Nephron (organoid): Measurements from ENCODE around the gene NFATC1.

Experiments used
- H3K27ac Mint-ChIP-seq, 3 experiments: 2 replicates each; pipeline ENCODE4 v1.8.0; 2020; ENCODE audit warnings: mixed read lengths in 3 of 3, mild to moderate bottlenecking in 2 of 3, moderate library complexity in 1 of 3
- H3K27me3 Mint-ChIP-seq: 2 replicates; pipeline ENCODE4 v1.8.0; 2021; ENCODE audit warnings: low read depth, mild to moderate bottlenecking, moderate library complexity, mixed read lengths
- H3K36me3 Mint-ChIP-seq: 2 replicates; pipeline ENCODE4 v1.8.0; 2020; ENCODE audit warnings: low read depth, mixed read lengths
- H3K4me1 Mint-ChIP-seq: 2 replicates; pipeline ENCODE4 v1.8.0; 2020; ENCODE audit warnings: mixed read lengths
- H3K4me3 Mint-ChIP-seq, 3 experiments: 2 replicates each; pipeline ENCODE4 v1.8.0; 2020; ENCODE audit warnings: mild to moderate bottlenecking in 3 of 3, mixed read lengths in 3 of 3, moderate library complexity in 2 of 3
- H3K9me3 Mint-ChIP-seq: 2 replicates; pipeline ENCODE4 v1.8.0; 2020; ENCODE audit warnings: mixed read lengths
- CTCF ChIP-seq, 3 experiments: fragments of 200-600 bp; sonication (generic); IDR thresholded peaks; one replicate each; pipeline ENCODE4 v1.5.0; 2021; ENCODE audit warnings: antibody characterized with exemption in 3 of 3; ENCODE audit not compliant: unreplicated experiment in 3 of 3

The NFATC1 gene

GRCh38 chr18:79445696-79446561 is 50.2 kb downstream of the NFATC1 start:
- H3K27me3 Mint-ChIP-seq, result peaks cover 22% of the 10 kb centered on the region
- H3K27ac Mint-ChIP-seq, result peak overlapping the region; percentile 49 to 68 (median 66)
- no peak for TF ChIP-seq CTCF (IDR thresholded peaks at IDR 0.05; ENCODE audit: unreplicated experiment in 3 of 3)
- no peaks in the 10 kb centered on the region for H3K9me3 Mint-ChIP-seq
- no peaks in the 10 kb centered on the region for H3K36me3 Mint-ChIP-seq
- peaks cover 50% of the 10 kb centered on the region for H3K4me1 Mint-ChIP-seq
- no peak overlapping the region for H3K4me3 Mint-ChIP-seq

- TF ChIP-seq CTCF (IDR thresholded peaks at IDR 0.05; ENCODE audit: unreplicated experiment in 3 of 3), result no peak
- H3K36me3 Mint-ChIP-seq, result no peaks in the 10 kb centered on the region
- peaks cover 17% of the 10 kb centered on the region for H3K27me3 Mint-ChIP-seq
- H3K4me1 Mint-ChIP-seq, result peaks cover 42% of the 10 kb centered on the region
- H3K4me3 Mint-ChIP-seq, result no peak overlapping the region
- H3K9me3 Mint-ChIP-seq, result no peaks in the 10 kb centered on the region
- peak overlapping the region in 1 of 3 experiments; percentile 66 for H3K27ac Mint-ChIP-seq
Observed at GRCh38 chr18:79446931-79447330, 51.2 kb downstream of the NFATC1 start.

- H3K9me3 Mint-ChIP-seq, result no peaks in the 10 kb centered on the region
- no peak for TF ChIP-seq CTCF (IDR thresholded peaks at IDR 0.05; ENCODE audit: unreplicated experiment in 3 of 3)
- H3K27ac Mint-ChIP-seq, result peak overlapping the region in 1 of 3 experiments; percentile 45
- H3K27me3 Mint-ChIP-seq, result peaks cover 15% of the 10 kb centered on the region
- no peaks in the 10 kb centered on the region for H3K36me3 Mint-ChIP-seq
- no peak overlapping the region for H3K4me3 Mint-ChIP-seq
- peaks cover 40% of the 10 kb centered on the region for H3K4me1 Mint-ChIP-seq
Observed at GRCh38 chr18:79447703-79448367, 52.1 kb downstream of the NFATC1 start.

- no peak for TF ChIP-seq CTCF (IDR thresholded peaks at IDR 0.05; ENCODE audit: unreplicated experiment in 3 of 3)
- Mint-ChIP-seq H3K27ac (no peak overlapping the region), H3K27me3 (peaks cover 11% of the 10 kb centered on the region), H3K9me3 (no peaks in the 10 kb centered on the region), H3K36me3 (no peaks in the 10 kb centered on the region), H3K4me3 (no peak overlapping the region), H3K4me1 (peaks cover 35% of the 10 kb centered on the region)
Observed at GRCh38 chr18:79448621-79449020, 52.9 kb downstream of the NFATC1 start.

GRCh38 chr18:79449551-79450288 is 54.0 kb downstream of the NFATC1 start:
- Mint-ChIP-seq H3K4me3 (no peak overlapping the region), H3K9me3 (no peaks in the 10 kb centered on the region), H3K27ac (peak overlapping the region in 2 of 3 experiments; percentile 48 to 63), H3K36me3 (no peaks in the 10 kb centered on the region), H3K27me3 (peaks cover 11% of the 10 kb centered on the region), H3K4me1 (peaks cover 35% of the 10 kb centered on the region)
- no peak for TF ChIP-seq CTCF (IDR thresholded peaks at IDR 0.05; ENCODE audit: unreplicated experiment in 3 of 3)
